HFFc6 (cell line): ENCODE measurements around the gene INSIG1. TPM values are rescaled to one million over a fixed set of nuclear protein-coding genes. Genes with fewer than 3 reads are reported as not detected.

Source experiments
- DNase-seq: peaks from one replicate; pipeline ENCODE4 v3.0.0-alpha.2; 2018
- H3K27ac Mint-ChIP-seq: 2 replicates; pipeline ENCODE4 v1.8.0; 2020; ENCODE audit warnings: mild to moderate bottlenecking, mixed read lengths
- H3K27me3 Mint-ChIP-seq: 2 replicates; pipeline ENCODE4 v1.8.0; 2021; ENCODE audit warnings: mild to moderate bottlenecking, moderate library complexity, mixed read lengths; ENCODE audit not compliant: insufficient read depth
- H3K36me3 Mint-ChIP-seq: 2 replicates; pipeline ENCODE4 v1.8.0; 2021; ENCODE audit warnings: low read depth, mixed read lengths
- H3K4me1 Mint-ChIP-seq: 2 replicates; pipeline ENCODE4 v1.8.0; 2020; ENCODE audit warnings: low read depth, mixed read lengths
- H3K4me3 Mint-ChIP-seq: 2 replicates; pipeline ENCODE4 v1.8.0; 2020; ENCODE audit warnings: mild to moderate bottlenecking, moderate library complexity, mixed read lengths
- H3K9me3 Mint-ChIP-seq: 2 replicates; pipeline ENCODE4 v1.8.0; 2020; ENCODE audit warnings: mild to moderate bottlenecking, mixed read lengths
- CTCF ChIP-seq: fragments of 200-600 bp; sonication (generic); IDR thresholded peaks from 2 replicates; pipeline ENCODE4 v1.5.0; 2021; ENCODE audit warnings: antibody characterized with exemption, mild to moderate bottlenecking
- total RNA-seq, 6 experiments: library from RNA; stranded (reverse); fragmentation: NEBNext Ultra II Directional; extraction: Animal tissue kit (Norgen Biotek cat#: 25700); gene quantifications; 2 replicates in 1 of 6; 3 replicates in 5 of 6; pipeline ENCODE4 v1.2.3, GENCODE V29; 2021

INSIG1 gene
- total RNA-seq, 6 experiments from 2014 or later: 7.1 to 11.0 (median 9.9) TPM

GRCh38 chr7:155266440-155266839 lies 31.2 kb upstream of the INSIG1 start:
- H3K36me3 Mint-ChIP-seq: no peaks in the 10 kb centered on the region; the same call in 1 of the 2 replicates
- no peak overlapping the region for H3K27ac Mint-ChIP-seq

DNA sequence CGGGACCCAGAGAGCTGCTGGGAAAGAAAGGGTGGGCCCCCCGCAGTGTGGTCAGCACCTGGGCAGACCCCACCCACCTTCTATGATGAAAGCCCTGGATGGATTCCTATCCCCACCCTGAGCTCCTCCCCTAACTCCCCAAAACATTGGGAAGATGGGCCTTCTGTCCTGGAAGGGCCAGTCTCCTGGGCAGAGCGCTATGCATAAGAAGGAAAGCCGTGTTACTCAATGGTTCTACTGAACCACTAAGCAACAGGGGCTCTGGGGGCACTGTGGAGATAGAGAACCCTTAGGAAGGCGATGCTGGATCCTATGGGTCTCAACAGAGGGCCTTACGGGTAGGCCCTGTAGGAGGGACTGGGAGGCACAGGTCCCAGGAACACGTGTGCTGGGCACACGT lies 30.7 kb upstream of the INSIG1 start:
- Mint-ChIP-seq H3K27me3 (peaks cover 11% of the 10 kb centered on the region), H3K9me3 (no peaks in the 10 kb centered on the region), H3K4me3 (no peak overlapping the region)

More at GRCh38 chr7:155266440-155266839, 31.2 kb upstream of the INSIG1 start:
- no peak for DNase-seq
- H3K9me3 Mint-ChIP-seq: no peaks in the 10 kb centered on the region
- TF ChIP-seq CTCF: no peak
- peaks cover 11% of the 10 kb centered on the region for H3K27me3 Mint-ChIP-seq
- peaks cover 17% of the 10 kb centered on the region; the same call in 1 of the 2 replicates for H3K4me1 Mint-ChIP-seq
- H3K4me3 Mint-ChIP-seq: no peak overlapping the region

DNA sequence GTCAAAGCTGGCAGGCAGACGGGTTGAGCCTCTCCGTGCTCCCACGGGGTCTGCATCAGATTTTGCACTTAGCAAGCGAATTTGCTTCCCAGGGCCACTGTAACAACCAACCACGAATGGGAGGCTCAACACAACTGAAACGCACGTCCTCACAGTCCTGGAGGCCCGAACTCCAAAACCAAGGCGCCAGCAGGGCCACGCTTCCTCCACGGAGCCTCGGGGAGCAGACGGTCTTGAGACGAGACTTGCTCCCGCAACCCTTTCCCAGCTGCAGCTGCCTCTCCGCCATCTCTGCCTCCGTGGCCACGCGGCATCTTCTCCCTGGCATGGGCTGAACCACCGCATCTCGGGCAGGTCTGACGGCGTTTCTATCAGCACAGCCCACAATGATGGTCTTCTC lies 30.2 kb upstream of the INSIG1 start:
- no peaks in the 10 kb centered on the region for H3K9me3 Mint-ChIP-seq
- H3K27ac Mint-ChIP-seq: no peak overlapping the region
- DNase-seq: no peak
- no peak overlapping the region for H3K4me3 Mint-ChIP-seq
- peaks cover 17% of the 10 kb centered on the region; the same call in 1 of the 2 replicates for H3K4me1 Mint-ChIP-seq
- H3K27me3 Mint-ChIP-seq: peaks cover 11% of the 10 kb centered on the region
- no peak for TF ChIP-seq CTCF
- H3K36me3 Mint-ChIP-seq: no peaks in the 10 kb centered on the region; the same call in 1 of the 2 replicates

More for the DNA sequence above, 30.7 kb upstream of the INSIG1 start:
- H3K36me3 Mint-ChIP-seq: no peaks in the 10 kb centered on the region; the same call in 1 of the 2 replicates
- no peak overlapping the region for H3K27ac Mint-ChIP-seq
- peaks cover 17% of the 10 kb centered on the region; the same call in 1 of the 2 replicates for H3K4me1 Mint-ChIP-seq
- no peak for TF ChIP-seq CTCF
- no peak for DNase-seq

- Mint-ChIP-seq H3K4me3 (no peak overlapping the region), H3K36me3 (no peaks in the 10 kb centered on the region; the same call in 1 of the 2 replicates), H3K4me1 (peaks cover 17% of the 10 kb centered on the region; the same call in 1 of the 2 replicates), H3K27me3 (peaks cover 13% of the 10 kb centered on the region), H3K9me3 (no peaks in the 10 kb centered on the region), H3K27ac (no peak overlapping the region)
- no peak for DNase-seq
- no peak for TF ChIP-seq CTCF
These were observed 29.5 kb upstream of the INSIG1 start for GRCh38 chr7:155268211-155268610.

DNA sequence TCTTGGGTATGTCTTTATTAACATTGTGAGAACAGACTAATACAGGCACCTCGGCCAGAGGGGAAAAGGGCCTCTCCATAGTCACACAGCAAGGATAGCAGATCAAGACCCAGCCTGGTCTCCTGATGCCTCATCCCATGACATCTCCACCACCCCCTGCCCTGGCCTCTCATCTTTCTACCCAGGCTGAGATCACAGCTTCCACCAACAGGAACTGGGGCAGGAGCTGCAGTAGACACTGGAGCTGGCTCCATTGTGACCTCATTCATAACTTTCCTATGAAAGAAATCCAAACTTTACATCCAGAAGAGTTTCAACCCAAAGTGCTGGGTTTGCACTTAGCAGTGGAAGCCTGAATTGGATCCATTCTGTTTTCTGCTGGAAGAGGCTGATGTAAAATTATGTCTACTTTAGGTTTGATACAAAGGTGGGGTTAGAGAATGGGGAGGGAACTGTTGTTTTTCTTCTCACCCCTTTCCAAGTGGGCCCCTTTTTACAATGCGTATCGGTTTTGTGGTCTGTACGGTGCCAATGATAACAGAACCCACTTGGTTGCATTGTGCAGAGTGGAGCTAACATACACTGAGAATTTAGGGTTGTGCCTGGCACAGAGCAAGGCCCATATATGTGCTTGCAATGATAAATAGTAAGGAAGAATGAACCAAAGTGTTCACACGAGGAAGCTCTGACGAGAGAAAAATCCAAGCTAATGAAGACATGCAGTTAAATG lies 28.6 kb upstream of the INSIG1 start:
- TF ChIP-seq CTCF: no peak
- no peak overlapping the region for H3K4me3 Mint-ChIP-seq
- peaks cover 20% of the 10 kb centered on the region for H3K27me3 Mint-ChIP-seq
- no peaks in the 10 kb centered on the region for H3K9me3 Mint-ChIP-seq
- no peak overlapping the region for H3K27ac Mint-ChIP-seq
- peaks cover 17% of the 10 kb centered on the region; the same call in 1 of the 2 replicates for H3K4me1 Mint-ChIP-seq
- no peaks in the 10 kb centered on the region; the same call in 1 of the 2 replicates for H3K36me3 Mint-ChIP-seq
- no peak for DNase-seq
